ENCODE data around the gene C12orf43.

Gene C12orf43

GRCh38 chr12:120959111-120959878 is 57.0 kb downstream of the C12orf43 start:
- DNase-seq, result no peak
- intact Hi-C loops (cut with DNase I), result no loop called here

DNA sequence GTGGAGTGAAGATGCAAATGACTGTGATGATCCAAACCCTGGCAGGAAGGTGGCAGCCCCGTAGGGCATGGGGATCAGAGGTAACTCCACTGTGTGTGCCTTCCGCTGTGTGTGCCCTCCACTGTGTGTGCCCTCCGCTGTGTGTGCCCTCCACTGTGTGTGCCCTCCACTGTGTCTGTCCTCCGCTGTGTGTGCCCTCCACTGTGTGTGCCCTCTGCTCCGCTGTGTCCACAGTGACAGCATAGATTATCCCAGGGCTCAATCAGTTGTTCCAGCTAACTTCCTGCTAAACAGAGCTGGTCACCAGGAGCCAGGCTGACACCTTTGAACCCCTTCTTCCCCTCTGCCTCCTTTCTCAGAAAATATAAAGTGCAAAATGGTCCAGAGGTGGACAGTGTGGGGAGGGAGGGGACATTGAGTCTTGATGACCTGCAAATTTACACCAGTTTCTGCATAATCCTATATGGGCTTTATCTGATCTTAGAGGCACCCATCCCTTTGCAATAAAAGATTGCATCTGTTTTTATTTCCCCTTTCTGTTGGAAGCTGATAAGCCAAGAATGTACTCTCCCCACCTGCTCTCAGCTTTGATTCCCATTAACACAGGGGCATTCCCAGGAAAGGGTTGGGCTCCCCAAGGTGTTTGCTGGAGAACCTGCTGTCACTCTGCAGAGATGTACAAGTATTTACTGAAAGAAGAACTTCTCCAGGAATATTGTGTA is 59.5 kb downstream of the C12orf43 start:
- intact Hi-C loops (cut with DNase I), result no loop called here
- DNase-seq, result no peak

DNA sequence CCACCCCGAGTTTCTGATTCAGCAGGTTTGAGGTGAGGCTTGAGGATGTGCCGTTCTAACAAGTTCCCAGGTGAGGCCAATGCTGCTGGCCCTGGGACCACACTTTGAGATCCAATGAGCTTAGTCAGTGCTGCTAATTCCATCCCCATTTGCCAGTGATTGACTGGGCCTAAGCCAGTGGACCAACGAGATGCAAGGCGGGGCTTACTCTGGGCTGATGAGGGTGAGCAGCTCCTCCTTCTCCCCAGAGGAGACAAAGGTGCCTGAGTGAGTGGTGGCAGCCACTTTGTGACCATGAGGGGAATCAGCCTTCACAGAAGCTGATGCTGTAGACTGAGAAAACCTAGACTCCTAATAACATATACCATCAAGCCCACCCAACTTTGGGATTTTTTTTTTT is 61.1 kb downstream of the C12orf43 start:
- intact Hi-C loops (cut with DNase I), result no loop called here
- DNase-seq, result no peak

- intact Hi-C loops (cut with DNase I), result no loop called here
- DNase-seq, result no peak
Observed at GRCh38 chr12:120950807-120951206, 65.5 kb downstream of the C12orf43 start.

All from head of caudate nucleus (tissue), 42 donors.